Mesodermal cell (in vitro differentiated cells): Measurements from ENCODE around the gene SEC14L6. TPM values are rescaled to one million over a fixed set of nuclear protein-coding genes. Genes with fewer than 3 reads are reported as not detected.
"Not testable (repeated sequence)": the region's sequence is repeated elsewhere in the genome, so short reads cannot be mapped to it uniquely, and the experiment has no call there.

Experiments
- H3K27ac ChIP-seq: 2 replicates; pipeline ENCODE4 v1.7.0; 2013; ENCODE audit warnings: mild to moderate bottlenecking, low read depth, low read length, moderate library complexity; ENCODE audit not compliant: severe bottlenecking
- H3K36me3 ChIP-seq: 2 replicates; pipeline ENCODE4 v1.7.1; 2013; ENCODE audit warnings: mild to moderate bottlenecking, low read length, moderate library complexity; ENCODE audit not compliant: control insufficient read depth, insufficient read depth
- H3K4me1 ChIP-seq: one replicate; pipeline ENCODE4 v1.7.1; 2013; ENCODE audit warnings: mild to moderate bottlenecking, low read length; ENCODE audit not compliant: insufficient read depth, control insufficient read depth, poor library complexity, severe bottlenecking
- H3K4me3 ChIP-seq: 2 replicates; pipeline ENCODE4 v1.7.0; 2013; ENCODE audit warnings: low read length, control low read depth, mild to moderate bottlenecking; ENCODE audit not compliant: insufficient read depth, poor library complexity, severe bottlenecking; ENCODE audit errors: extremely low read depth
- H3K9me3 ChIP-seq: 2 replicates; pipeline ENCODE4 v1.7.1; 2013; ENCODE audit warnings: mild to moderate bottlenecking, low read length, moderate library complexity; ENCODE audit not compliant: control insufficient read depth
- WGBS, 2 experiments: methylation state at CpG; one replicate each; pipeline ENCODE4 v1.1.5; 2013; ENCODE audit warnings: missing lambda C conversion rate in 2 of 2; ENCODE audit not compliant: insufficient coverage in 2 of 2; 5-methylcytosine and 5-hydroxymethylcytosine counted together
- polyA plus RNA-seq, 2 experiments: library from polyadenylated mRNA; stranded (reverse); fragments of 50-300 nt; gene quantifications; one replicate each; pipeline ENCODE4 v1.2.3, GENCODE V29; 2013

Gene SEC14L6
- 0.59 TPM for polyA plus RNA-seq (2013, experiment 1 of 2)
- 0.51 TPM for polyA plus RNA-seq (2013, experiment 2 of 2)

GRCh38 chr22:30546616-30547015 is at the start of gene SEC14L6:
Gene SEC14L6 (minus strand): TSS chr22:30546741. CDS start chr22:30546682, 59 bp downstream.
- no peak within 1 kb of the TSS for H3K27ac ChIP-seq
- no peaks in the 10 kb centered on the region for H3K9me3 ChIP-seq
- no peak within 1 kb of the TSS for H3K4me3 ChIP-seq
- H3K4me1 ChIP-seq = no peaks in the 10 kb centered on the region
- WGBS, 2 experiments = 92% methylated on average over 7 of the region's 7 CpGs
- no peaks in the 10 kb centered on the region for H3K36me3 ChIP-seq

- Histone ChIP-seq H3K4me1 (no peaks in the 10 kb centered on the region), H3K36me3 (no peaks in the 10 kb centered on the region), H3K9me3 (no peaks in the 10 kb centered on the region), H3K27ac (no peak overlapping the region), H3K4me3 (no peak overlapping the region)
- WGBS, 2 experiments = 71% methylated on average over 1 of the region's 2 CpGs; no CpG with 5 or more reads in 1 of the 2 experiments
Observed at GRCh38 chr22:30596199-30596598, 49.7 kb upstream of the SEC14L6 start.

- 48 to 60% methylated on average over 15 to 18 of the region's 18 CpGs for WGBS, 2 experiments
- peaks cover 25% of the 10 kb centered on the region for H3K36me3 ChIP-seq
- H3K4me1 ChIP-seq, H3K27ac ChIP-seq, H3K9me3 ChIP-seq, H3K4me3 ChIP-seq: not testable (repeated sequence)
Observed at GRCh38 chr22:30592360-30592713, 45.8 kb upstream of the SEC14L6 start.

- Histone ChIP-seq H3K9me3 (no peaks in the 10 kb centered on the region), H3K27ac (peak within 1 kb of the TSS; percentile 96), H3K4me3 (peak within 1 kb of the TSS; percentile 93), H3K4me1 (peaks cover 8% of the 10 kb centered on the region), H3K36me3 (peaks cover 31% of the 10 kb centered on the region)
- WGBS, 2 experiments = 0% methylated on average over 27 to 46 of the region's 49 CpGs
Observed at GRCh38 chr22:30591588-30592359, 45.2 kb upstream of the SEC14L6 start, which contains the start of gene PES1. Gene PES1 (minus strand): TSS chr22:30591910. CDS start chr22:30591833, 77 bp downstream.

GRCh38 chr22:30591191-30591587 is 44.6 kb upstream of the SEC14L6 start:
- Histone ChIP-seq H3K27ac (peak overlapping the region; percentile 96), H3K4me1 (peaks cover 8% of the 10 kb centered on the region), H3K4me3 (peak overlapping the region; percentile 93), H3K9me3 (no peaks in the 10 kb centered on the region), H3K36me3 (peaks cover 37% of the 10 kb centered on the region)
- WGBS, 2 experiments = 5% methylated on average over 14 of the region's 14 CpGs

- no peak overlapping the region for H3K4me3 ChIP-seq
- no peaks in the 10 kb centered on the region for H3K9me3 ChIP-seq
- H3K27ac ChIP-seq = no peak overlapping the region
- peaks cover 84% of the 10 kb centered on the region for H3K36me3 ChIP-seq
- 91 to 94% methylated on average over 5 to 7 of the region's 8 CpGs for WGBS, 2 experiments
- peaks cover 8% of the 10 kb centered on the region for H3K4me1 ChIP-seq
Observed at GRCh38 chr22:30586414-30586813, 39.9 kb upstream of the SEC14L6 start.

- Histone ChIP-seq H3K36me3 (peaks cover 99% of the 10 kb centered on the region), H3K4me1 (no peaks in the 10 kb centered on the region), H3K4me3 (no peak overlapping the region), H3K9me3 (no peaks in the 10 kb centered on the region), H3K27ac (no peak overlapping the region)
- WGBS, 2 experiments = 97% methylated on average over 6 to 15 of the region's 15 CpGs
Observed at GRCh38 chr22:30584441-30584840, 37.9 kb upstream of the SEC14L6 start.

- Histone ChIP-seq H3K4me3 (no peak overlapping the region), H3K4me1 (no peaks in the 10 kb centered on the region), H3K9me3 (no peaks in the 10 kb centered on the region), H3K36me3 (peaks cover 99% of the 10 kb centered on the region), H3K27ac (peak overlapping the region; percentile 3)
- WGBS, 2 experiments = 68 to 82% methylated on average over 8 to 11 of the region's 13 CpGs
Observed at GRCh38 chr22:30582788-30583545, 36.4 kb upstream of the SEC14L6 start.

GRCh38 chr22:30582051-30582450 is 35.5 kb upstream of the SEC14L6 start:
- H3K36me3 ChIP-seq = peaks cover 98% of the 10 kb centered on the region
- WGBS, 2 experiments = 94 to 97% methylated on average over 6 of the region's 6 CpGs
- no peaks in the 10 kb centered on the region for H3K4me1 ChIP-seq
- H3K4me3 ChIP-seq = no peak overlapping the region
- H3K27ac ChIP-seq = no peak overlapping the region
- no peaks in the 10 kb centered on the region for H3K9me3 ChIP-seq

- Histone ChIP-seq H3K36me3 (peaks cover 97% of the 10 kb centered on the region), H3K4me3 (no peak overlapping the region), H3K4me1 (no peaks in the 10 kb centered on the region), H3K9me3 (no peaks in the 10 kb centered on the region), H3K27ac (no peak overlapping the region)
- WGBS, 2 experiments = 82 to 90% methylated on average over 2 to 4 of the region's 6 CpGs
Observed at GRCh38 chr22:30580896-30581295, 34.4 kb upstream of the SEC14L6 start.
